SK-N-MC (cell line): ENCODE measurements around the gene VPS35L.

ENCODE experiments used
- DNase-seq: peaks from one replicate; pipeline ENCODE4 v3.0.0-alpha.2; 2011; ENCODE audit warnings: low read depth, low spot score
- H3K27ac ChIP-seq: fragments of 200-600 bp; sonication (generic); 2 replicates; pipeline ENCODE4 v1.5.1; 2016; ENCODE audit warnings: mixed run types
- H3K36me3 ChIP-seq: fragments of 200-600 bp; sonication (generic); 2 replicates; pipeline ENCODE4 v1.6.1; 2017; ENCODE audit warnings: antibody characterized with exemption, low read length, mixed read lengths; ENCODE audit not compliant: insufficient read depth
- H3K4me3 ChIP-seq: fragments of 200-600 bp; sonication (generic); 2 replicates; pipeline ENCODE4 v1.5.1; 2016
- H3K9ac ChIP-seq: fragments of 200-600 bp; sonication (generic); 2 replicates; pipeline ENCODE4 v1.8.0; 2017; ENCODE audit warnings: mixed run types, mixed read lengths; ENCODE audit not compliant: insufficient read length
- H3K9me3 ChIP-seq: fragments of 200-600 bp; sonication (generic); 2 replicates; pipeline ENCODE4 v1.6.1; 2017; ENCODE audit warnings: low read depth, mild to moderate bottlenecking, antibody characterized with exemption, low read length, moderate library complexity, mixed read lengths
- EZH2 ChIP-seq: fragments of 200-600 bp; sonication (generic); IDR thresholded peaks from one replicate; pipeline ENCODE4 v1.6.1; 2017; ENCODE audit warnings: antibody characterized with exemption
- FOXP2 ChIP-seq: optimal IDR thresholded peaks from 2 replicates; pipeline ENCODE3; 2011; ENCODE audit warnings: mild to moderate bottlenecking, moderate library complexity; ENCODE audit not compliant: insufficient read depth; ENCODE audit errors: extremely low read length, control extremely low read depth
- POLR2AphosphoS5 ChIP-seq: IDR thresholded peaks from 2 replicates; pipeline ENCODE4 v1.6.1; 2012; ENCODE audit warnings: mild to moderate bottlenecking, low read depth, low read length, borderline replicate concordance

Gene VPS35L

GRCh38 chr16:19694989-19695388 lies 139.5 kb downstream of the VPS35L start:
- TF ChIP-seq EZH2 (no peak), POLR2AphosphoS5 (no peak), FOXP2 (no peak)
- Histone ChIP-seq H3K4me3 (no peak overlapping the region), H3K9me3 (no peaks in the 10 kb centered on the region), H3K9ac (no peak overlapping the region), H3K27ac (no peak overlapping the region), H3K36me3 (peaks cover 7% of the 10 kb centered on the region; the same call in 1 of the 2 replicates)
- no peak for DNase-seq

DNA sequence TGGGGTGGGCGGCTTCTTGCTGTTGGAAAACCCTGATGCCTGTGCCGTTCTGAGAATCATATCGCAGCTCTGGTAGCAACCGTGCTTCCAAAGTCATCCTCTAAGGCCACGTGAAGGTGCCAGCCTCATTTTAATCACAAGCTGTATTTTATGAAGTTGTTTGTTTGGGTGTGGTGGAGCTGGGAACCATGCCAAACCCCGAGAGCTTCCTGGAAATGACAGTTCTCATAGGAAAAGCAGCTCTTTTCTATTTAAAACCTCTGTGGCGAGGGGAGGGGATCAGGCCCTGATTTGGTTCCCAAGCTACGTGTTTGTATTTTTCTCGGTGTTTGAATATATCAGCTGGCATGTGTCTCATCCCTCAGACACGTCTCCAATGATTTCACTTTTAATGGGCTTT lies 140.8 kb downstream of the VPS35L start:
- DNase-seq, result peak; percentile 72
- Histone ChIP-seq H3K9ac (peak overlapping the region; percentile 25), H3K36me3 (peaks cover 7% of the 10 kb centered on the region), H3K27ac (no peak overlapping the region), H3K4me3 (no peak overlapping the region), H3K9me3 (no peaks in the 10 kb centered on the region)
- TF ChIP-seq FOXP2 (peak; percentile 65), EZH2 (no peak)

GRCh38 chr16:19696961-19697360 lies 141.5 kb downstream of the VPS35L start:
- no peak for DNase-seq
- H3K4me3 ChIP-seq, result no peak overlapping the region
- H3K27ac ChIP-seq, result no peak overlapping the region
- H3K9ac ChIP-seq, result no peak overlapping the region
- no peaks in the 10 kb centered on the region for H3K9me3 ChIP-seq
- TF ChIP-seq FOXP2, result no peak
- TF ChIP-seq POLR2AphosphoS5, result no peak
- TF ChIP-seq EZH2, result no peak
- peaks cover 7% of the 10 kb centered on the region for H3K36me3 ChIP-seq

GRCh38 chr16:19697756-19698318 lies 142.3 kb downstream of the VPS35L start:
- H3K27ac ChIP-seq, result no peak overlapping the region
- H3K9ac ChIP-seq, result no peak overlapping the region
- no peak for DNase-seq
- TF ChIP-seq EZH2 (no peak), FOXP2 (no peak), POLR2AphosphoS5 (no peak)
- peaks cover 10% of the 10 kb centered on the region for H3K36me3 ChIP-seq
- H3K4me3 ChIP-seq, result no peak overlapping the region
- no peaks in the 10 kb centered on the region for H3K9me3 ChIP-seq

GRCh38 chr16:19698480-19699465 lies 143.3 kb downstream of the VPS35L start:
- Histone ChIP-seq H3K36me3 (peaks cover 20% of the 10 kb centered on the region), H3K9ac (no peak overlapping the region), H3K4me3 (no peak overlapping the region), H3K27ac (no peak overlapping the region), H3K9me3 (no peaks in the 10 kb centered on the region)
- TF ChIP-seq EZH2, result no peak
- TF ChIP-seq FOXP2, result no peak
- TF ChIP-seq POLR2AphosphoS5, result no peak
- no peak for DNase-seq

- no peak overlapping the region for H3K27ac ChIP-seq
- TF ChIP-seq FOXP2 (no peak), POLR2AphosphoS5 (no peak), EZH2 (no peak)
- H3K36me3 ChIP-seq, result peaks cover 27% of the 10 kb centered on the region
- no peak for DNase-seq
- H3K9me3 ChIP-seq, result no peaks in the 10 kb centered on the region
- no peak overlapping the region for H3K4me3 ChIP-seq
- H3K9ac ChIP-seq, result no peak overlapping the region
These were observed 144.0 kb downstream of the VPS35L start for GRCh38 chr16:19699472-19699871.

- H3K9me3 ChIP-seq, result no peaks in the 10 kb centered on the region
- no peak overlapping the region for H3K9ac ChIP-seq
- H3K36me3 ChIP-seq, result peaks cover 35% of the 10 kb centered on the region
- no peak overlapping the region for H3K4me3 ChIP-seq
- TF ChIP-seq POLR2AphosphoS5, result no peak
- TF ChIP-seq FOXP2, result no peak
- TF ChIP-seq EZH2, result no peak
- DNase-seq, result no peak
- no peak overlapping the region for H3K27ac ChIP-seq
These were observed 144.8 kb downstream of the VPS35L start for GRCh38 chr16:19700319-19700781.

GRCh38 chr16:19701091-19701490 lies 145.6 kb downstream of the VPS35L start:
- no peak for TF ChIP-seq EZH2
- TF ChIP-seq POLR2AphosphoS5, result no peak
- TF ChIP-seq FOXP2, result no peak
- no peak overlapping the region for H3K9ac ChIP-seq
- no peaks in the 10 kb centered on the region for H3K9me3 ChIP-seq
- no peak overlapping the region for H3K4me3 ChIP-seq
- H3K27ac ChIP-seq, result no peak overlapping the region
- no peak for DNase-seq
- peaks cover 43% of the 10 kb centered on the region for H3K36me3 ChIP-seq
